Nephron progenitor cell (in vitro differentiated cells): ENCODE results near the gene CHST1.

Source experiments
- DNase-seq: peaks from one replicate; pipeline ENCODE4 v3.0.0; 2021
- H3K27ac Mint-ChIP-seq: 2 replicates; pipeline ENCODE4 v1.8.0; 2021; ENCODE audit warnings: mild to moderate bottlenecking, moderate library complexity, mixed read lengths
- H3K27me3 Mint-ChIP-seq: 2 replicates; pipeline ENCODE4 v1.8.0; 2021; ENCODE audit warnings: mild to moderate bottlenecking, low read depth, mixed read lengths; ENCODE audit not compliant: poor library complexity
- H3K36me3 Mint-ChIP-seq: 2 replicates; pipeline ENCODE4 v1.8.0; 2021; ENCODE audit warnings: low read depth, mixed read lengths
- H3K4me1 Mint-ChIP-seq: 2 replicates; pipeline ENCODE4 v1.8.0; 2021; ENCODE audit warnings: mixed read lengths
- H3K4me3 Mint-ChIP-seq: 2 replicates; pipeline ENCODE4 v1.8.0; 2021; ENCODE audit warnings: mild to moderate bottlenecking, moderate library complexity, mixed read lengths
- H3K9me3 Mint-ChIP-seq: 2 replicates; pipeline ENCODE4 v1.8.0; 2021; ENCODE audit warnings: mild to moderate bottlenecking, moderate library complexity, mixed read lengths
- TF ChIP-seq, protein P1 (sequence below): fragments of 200-600 bp; sonication (generic); IDR thresholded peaks from 2 replicates; pipeline ENCODE4 v1.5.0; 2021; ENCODE audit warnings: antibody characterized with exemption

Gene CHST1

DNA sequence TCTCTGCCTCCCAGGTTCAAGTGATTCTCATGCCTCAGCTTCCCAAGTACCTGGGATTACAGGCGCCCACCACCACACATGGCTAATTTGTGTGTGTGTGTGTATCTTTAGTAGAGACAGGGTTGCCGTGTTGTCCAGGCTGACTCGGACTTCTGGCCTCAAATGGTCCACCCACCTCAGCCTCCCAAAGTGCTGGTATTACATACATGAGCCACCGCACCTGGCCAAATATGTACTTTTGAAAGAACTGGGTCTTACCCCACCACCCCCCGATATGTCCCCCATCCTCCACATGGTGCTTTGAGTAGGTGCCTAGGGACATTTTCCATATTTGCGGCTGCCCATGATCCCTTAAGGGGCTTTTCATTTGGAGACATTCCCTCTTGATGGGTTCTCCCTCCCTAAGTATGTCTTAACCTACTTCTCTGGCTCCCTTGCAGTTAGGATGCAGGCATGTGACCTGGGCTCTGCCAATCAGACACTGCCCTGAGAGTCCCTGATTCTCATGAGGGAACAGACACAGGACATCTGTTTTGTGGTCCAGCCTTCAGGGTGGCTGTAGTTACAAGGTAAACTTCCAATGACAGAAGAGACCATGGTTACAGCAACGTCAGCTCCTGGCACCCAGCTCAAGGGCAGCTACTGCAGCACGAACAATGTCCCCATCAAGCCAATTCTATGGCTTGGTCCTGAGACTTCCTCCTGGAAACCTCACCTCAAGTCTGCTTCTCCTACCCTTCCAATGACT, 48.4 kb downstream of the CHST1 start:
- H3K36me3 Mint-ChIP-seq, result no peaks in the 10 kb centered on the region
- TF ChIP-seq, protein P1, sequence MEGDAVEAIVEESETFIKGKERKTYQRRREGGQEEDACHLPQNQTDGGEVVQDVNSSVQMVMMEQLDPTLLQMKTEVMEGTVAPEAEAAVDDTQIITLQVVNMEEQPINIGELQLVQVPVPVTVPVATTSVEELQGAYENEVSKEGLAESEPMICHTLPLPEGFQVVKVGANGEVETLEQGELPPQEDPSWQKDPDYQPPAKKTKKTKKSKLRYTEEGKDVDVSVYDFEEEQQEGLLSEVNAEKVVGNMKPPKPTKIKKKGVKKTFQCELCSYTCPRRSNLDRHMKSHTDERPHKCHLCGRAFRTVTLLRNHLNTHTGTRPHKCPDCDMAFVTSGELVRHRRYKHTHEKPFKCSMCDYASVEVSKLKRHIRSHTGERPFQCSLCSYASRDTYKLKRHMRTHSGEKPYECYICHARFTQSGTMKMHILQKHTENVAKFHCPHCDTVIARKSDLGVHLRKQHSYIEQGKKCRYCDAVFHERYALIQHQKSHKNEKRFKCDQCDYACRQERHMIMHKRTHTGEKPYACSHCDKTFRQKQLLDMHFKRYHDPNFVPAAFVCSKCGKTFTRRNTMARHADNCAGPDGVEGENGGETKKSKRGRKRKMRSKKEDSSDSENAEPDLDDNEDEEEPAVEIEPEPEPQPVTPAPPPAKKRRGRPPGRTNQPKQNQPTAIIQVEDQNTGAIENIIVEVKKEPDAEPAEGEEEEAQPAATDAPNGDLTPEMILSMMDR, result no peak
- H3K9me3 Mint-ChIP-seq, result no peaks in the 10 kb centered on the region
- peaks cover 22% of the 10 kb centered on the region for H3K27me3 Mint-ChIP-seq
- H3K4me1 Mint-ChIP-seq, result peaks cover 11% of the 10 kb centered on the region
- no peak for DNase-seq
- no peak overlapping the region for H3K4me3 Mint-ChIP-seq
- peak overlapping the region; percentile 30 for H3K27ac Mint-ChIP-seq

DNA sequence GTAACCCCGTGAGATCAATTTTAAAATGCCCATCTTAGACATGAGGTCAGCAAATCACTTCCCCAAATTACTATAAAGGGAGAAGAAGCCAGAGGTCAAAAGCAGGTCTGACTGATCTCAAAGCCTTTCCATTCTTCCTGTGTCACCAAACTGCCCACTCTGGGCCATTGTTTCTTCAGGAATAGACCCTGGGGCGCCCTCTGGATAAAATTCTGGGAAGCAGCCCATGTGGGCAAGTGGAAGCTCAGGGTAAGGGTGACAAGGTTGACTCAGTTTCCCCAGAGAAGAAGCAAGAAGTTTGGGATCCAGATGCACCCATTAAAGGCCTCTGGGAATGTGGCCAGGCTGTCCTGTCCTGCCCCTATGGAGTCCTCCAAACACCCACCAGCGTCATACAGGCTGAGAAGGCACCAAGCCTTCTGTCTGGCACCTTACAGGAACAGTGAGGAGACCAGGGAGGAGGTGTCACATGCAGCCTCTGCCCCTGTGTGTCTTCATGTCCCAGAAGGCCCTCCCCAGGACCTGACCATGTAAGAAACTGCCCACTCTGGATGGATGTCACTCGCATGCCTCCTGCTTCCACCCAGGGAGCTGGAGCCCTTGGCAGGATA, 50.1 kb downstream of the CHST1 start:
- DNase-seq, result no peak
- H3K27me3 Mint-ChIP-seq, result peaks cover 19% of the 10 kb centered on the region
- no peak overlapping the region for H3K27ac Mint-ChIP-seq
- TF ChIP-seq, protein P1, result no peak
- H3K36me3 Mint-ChIP-seq, result no peaks in the 10 kb centered on the region
- peaks cover 11% of the 10 kb centered on the region for H3K4me1 Mint-ChIP-seq
- H3K9me3 Mint-ChIP-seq, result no peaks in the 10 kb centered on the region
- H3K4me3 Mint-ChIP-seq, result no peak overlapping the region

DNA sequence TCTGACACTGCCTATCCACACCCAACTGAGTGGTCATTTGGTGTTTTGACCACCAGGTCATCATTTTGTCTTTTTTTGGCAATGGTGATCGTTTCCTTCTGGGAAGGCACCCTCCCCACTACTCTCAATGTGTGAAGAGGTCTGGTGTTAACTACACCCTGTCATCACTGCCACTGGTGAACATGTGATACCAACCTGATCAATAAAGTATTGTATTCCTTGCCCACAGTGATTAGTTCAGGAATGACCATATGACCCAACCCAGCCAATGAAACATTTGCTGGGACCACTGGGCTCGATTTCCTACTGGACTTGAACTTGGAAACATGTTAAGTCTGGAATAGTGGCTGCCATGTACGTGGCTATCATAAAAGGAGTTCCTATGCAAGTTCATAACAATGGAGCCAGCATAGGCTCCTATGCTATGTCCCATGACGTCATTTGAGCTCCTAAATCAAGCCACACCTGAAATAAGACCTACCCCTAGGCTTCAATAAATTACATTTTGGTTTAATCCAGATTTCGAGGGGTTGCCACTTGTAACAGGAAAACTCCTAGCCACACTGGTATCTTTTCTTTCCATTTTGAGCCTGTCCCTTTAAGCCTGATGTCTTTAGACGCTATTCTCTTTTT, 51.1 kb downstream of the CHST1 start:
- no peak overlapping the region for H3K27ac Mint-ChIP-seq

DNA sequence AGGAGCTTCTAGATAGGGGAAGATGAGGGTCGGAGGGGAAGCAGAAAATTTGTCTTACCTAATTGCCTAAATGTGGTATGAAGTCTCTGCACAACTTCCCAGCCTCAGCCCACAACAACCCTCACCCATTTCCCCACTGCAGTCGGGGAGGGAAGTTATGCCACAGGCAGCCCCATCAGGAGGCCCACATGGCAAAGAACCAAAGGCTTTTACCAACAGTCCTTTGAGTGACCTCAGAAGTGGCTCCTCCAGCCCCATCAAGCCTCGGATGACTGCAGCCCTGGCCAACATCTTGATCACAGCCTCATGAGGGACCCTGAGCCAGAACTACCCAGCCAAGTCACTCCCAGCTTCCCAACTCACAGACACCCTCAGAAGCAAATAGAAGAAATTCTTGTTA, 54.8 kb downstream of the CHST1 start:
- Mint-ChIP-seq H3K9me3 (no peaks in the 10 kb centered on the region), H3K27me3 (peaks cover 26% of the 10 kb centered on the region), H3K27ac (no peak overlapping the region), H3K4me1 (peaks cover 13% of the 10 kb centered on the region), H3K4me3 (no peak overlapping the region), H3K36me3 (no peaks in the 10 kb centered on the region)
- TF ChIP-seq, protein P1, result no peak
- no peak for DNase-seq

More for the DNA sequence above, 51.1 kb downstream of the CHST1 start:
- Mint-ChIP-seq H3K27me3 (peaks cover 24% of the 10 kb centered on the region), H3K4me3 (no peak overlapping the region), H3K4me1 (peaks cover 11% of the 10 kb centered on the region), H3K36me3 (no peaks in the 10 kb centered on the region), H3K9me3 (no peaks in the 10 kb centered on the region)
- DNase-seq, result no peak
- TF ChIP-seq, protein P1, result no peak

DNA sequence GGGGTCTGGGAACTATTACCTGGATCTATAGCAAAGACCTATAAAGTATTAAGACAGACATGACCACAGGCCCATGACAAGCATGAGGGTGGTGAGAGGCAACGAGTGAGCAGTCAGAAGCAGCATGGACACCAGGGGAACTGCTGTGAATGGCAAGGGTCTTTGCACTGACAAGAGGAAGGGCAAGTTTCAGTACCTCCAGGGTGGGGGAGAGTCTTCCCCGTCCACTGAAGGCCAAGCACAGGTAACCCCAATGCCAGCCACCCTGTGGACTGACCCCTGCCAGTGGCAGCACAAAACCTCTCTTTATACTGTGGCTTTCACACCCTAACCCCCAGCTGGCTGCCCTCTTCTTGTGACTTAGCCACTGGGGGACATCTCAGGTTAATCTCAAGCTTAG, 55.5 kb downstream of the CHST1 start:
- Mint-ChIP-seq H3K36me3 (no peaks in the 10 kb centered on the region), H3K4me1 (peaks cover 19% of the 10 kb centered on the region), H3K27me3 (peaks cover 26% of the 10 kb centered on the region), H3K9me3 (no peaks in the 10 kb centered on the region), H3K27ac (no peak overlapping the region), H3K4me3 (no peak overlapping the region)
- DNase-seq, result no peak
- TF ChIP-seq, protein P1, result no peak
